Iris pigment epithelial cell (primary cell): ENCODE results near the gene PDCL3.

Experiments used
- DNase-seq: peaks from one replicate; pipeline ENCODE4 v3.0.0-alpha.2; 2011; ENCODE audit warnings: low read depth

The PDCL3 gene

GRCh38 chr2:100560216-100560830 lies 2.5 kb upstream of the PDCL3 start:
- DNase-seq, result no peak

- no peak for DNase-seq
Observed at GRCh38 chr2:100561191-100561590, 1.6 kb upstream of the PDCL3 start.

DNA sequence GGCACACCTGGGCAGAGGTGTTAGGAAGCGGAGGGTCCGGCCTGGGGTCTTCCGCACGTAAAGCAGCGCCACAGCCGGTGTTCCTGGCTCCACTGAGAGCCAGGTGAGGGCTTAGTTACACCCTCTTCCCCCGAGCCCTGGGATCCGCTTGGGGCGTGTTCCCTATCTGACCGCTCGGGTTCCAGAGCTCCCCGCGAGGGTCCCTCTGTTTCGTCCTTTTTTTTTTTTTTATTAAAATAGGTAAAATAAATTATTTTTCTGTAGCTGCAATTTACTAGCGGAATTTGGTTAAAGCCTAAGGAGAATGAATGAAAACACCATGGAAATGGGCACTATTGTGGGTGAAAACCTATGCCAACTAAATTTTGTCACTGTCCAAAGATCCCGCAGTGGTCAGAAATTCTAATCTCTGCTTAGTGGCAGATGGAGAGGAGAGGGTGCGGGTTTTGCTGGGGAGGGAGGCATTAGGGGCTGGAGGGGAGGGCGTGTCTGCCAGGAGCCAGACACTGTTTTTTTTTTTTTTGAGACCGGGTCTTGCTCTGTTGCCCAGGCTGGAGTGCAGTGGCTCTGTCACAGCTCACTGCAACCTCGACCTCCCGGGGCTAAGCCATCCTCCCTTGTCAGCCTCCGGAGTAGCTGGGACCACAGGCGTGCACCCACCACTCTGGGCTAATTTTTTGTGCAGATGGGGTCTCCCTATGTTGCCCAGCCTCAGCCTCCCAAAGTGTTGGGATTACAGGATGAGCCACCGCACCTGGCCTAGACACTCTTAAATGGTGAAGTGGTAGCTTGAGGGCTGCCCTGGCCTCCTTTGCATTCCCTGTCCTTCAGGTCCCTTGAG lies 834 bp downstream of the PDCL3 start:
- DNase-seq, result no peak

- DNase-seq, result no peak
Observed at GRCh38 chr2:100568989-100569388, 6.2 kb downstream of the PDCL3 start.

DNA sequence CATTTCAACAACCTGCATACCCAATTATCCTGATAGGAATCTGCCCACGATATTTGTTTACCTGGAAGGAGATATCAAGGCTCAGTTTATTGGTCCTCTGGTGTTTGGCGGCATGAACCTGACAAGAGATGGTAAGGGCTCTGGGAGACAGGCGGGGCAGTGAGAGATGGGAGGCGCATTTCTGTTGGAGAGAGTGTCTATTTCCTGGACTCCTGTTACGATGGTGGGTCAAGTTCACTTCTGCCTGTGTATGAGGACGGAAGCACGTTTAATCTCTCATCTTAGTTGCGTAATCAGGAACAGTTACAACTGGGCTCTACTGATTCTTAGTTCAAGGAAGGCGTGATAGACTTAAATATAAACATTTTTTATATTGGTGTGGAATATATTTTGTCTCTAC lies 8.9 kb downstream of the PDCL3 start:
- peak; percentile 79 for DNase-seq

GRCh38 chr2:100577777-100578176 lies 15.0 kb downstream of the PDCL3 start:
- no peak for DNase-seq

GRCh38 chr2:100580367-100581276 lies 17.8 kb downstream of the PDCL3 start:
- DNase-seq, result no peak

DNA sequence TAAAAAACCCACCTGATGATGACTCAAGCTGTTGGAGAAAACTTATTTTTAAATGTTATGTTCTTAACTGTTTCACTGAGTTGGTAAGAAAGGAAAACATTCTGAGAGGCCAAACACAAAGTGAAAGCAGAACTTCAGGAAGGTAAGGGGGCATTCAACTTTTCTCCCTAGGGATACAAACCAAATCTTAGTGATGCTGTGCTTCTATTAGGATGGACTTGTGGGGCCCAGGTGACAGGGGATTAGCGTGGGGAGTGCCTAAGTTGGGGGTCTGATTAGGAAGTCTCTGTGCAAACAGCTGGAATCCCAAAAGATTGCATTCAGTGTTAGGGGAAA lies 18.5 kb downstream of the PDCL3 start:
- no peak for DNase-seq

GRCh38 chr2:100584816-100585215 lies 22.0 kb downstream of the PDCL3 start:
- no peak for DNase-seq

DNA sequence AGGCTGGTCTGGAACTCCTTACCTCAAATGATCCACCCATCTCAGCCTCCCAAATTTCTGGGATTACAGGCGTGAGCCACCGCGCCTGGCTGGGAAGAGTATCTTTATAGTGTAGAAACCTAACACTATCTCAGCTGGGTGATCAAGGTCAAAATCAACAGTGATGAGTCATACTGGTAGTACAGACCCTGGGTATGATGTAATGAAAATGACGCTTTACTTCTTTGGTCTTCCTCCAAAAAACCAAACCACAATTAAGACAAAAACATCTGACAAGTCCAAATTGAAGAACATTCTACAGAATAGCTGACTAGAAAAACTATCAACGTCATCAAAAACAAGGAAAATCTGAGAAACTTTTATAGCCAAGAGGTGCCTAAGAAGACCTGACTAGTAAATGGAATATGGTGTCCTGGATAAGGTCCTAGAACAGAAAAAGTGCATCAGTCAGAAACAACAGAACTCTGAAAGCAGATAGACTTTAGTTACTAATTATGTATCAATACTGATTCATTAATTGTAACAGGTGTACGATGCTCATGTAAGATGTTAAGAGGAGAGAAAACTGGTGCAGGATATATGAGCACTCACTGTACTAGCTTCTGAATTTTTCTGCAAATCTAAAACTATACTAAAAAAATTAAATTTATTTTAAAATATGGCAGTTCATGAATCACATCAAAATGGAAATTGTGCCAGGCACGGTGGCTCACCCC lies 25.4 kb downstream of the PDCL3 start:
- DNase-seq, result peak; percentile 92

GRCh38 chr2:100589527-100589926 lies 26.7 kb downstream of the PDCL3 start:
- no peak for DNase-seq

GRCh38 chr2:100592226-100592625 lies 29.4 kb downstream of the PDCL3 start:
- DNase-seq, result peak; percentile 54

GRCh38 chr2:100596465-100596864 lies 33.7 kb downstream of the PDCL3 start:
- no peak for DNase-seq

GRCh38 chr2:100599566-100599965 lies 36.8 kb downstream of the PDCL3 start:
- no peak for DNase-seq

- DNase-seq, result no peak
Observed at GRCh38 chr2:100601661-100602060, 38.9 kb downstream of the PDCL3 start.

DNA sequence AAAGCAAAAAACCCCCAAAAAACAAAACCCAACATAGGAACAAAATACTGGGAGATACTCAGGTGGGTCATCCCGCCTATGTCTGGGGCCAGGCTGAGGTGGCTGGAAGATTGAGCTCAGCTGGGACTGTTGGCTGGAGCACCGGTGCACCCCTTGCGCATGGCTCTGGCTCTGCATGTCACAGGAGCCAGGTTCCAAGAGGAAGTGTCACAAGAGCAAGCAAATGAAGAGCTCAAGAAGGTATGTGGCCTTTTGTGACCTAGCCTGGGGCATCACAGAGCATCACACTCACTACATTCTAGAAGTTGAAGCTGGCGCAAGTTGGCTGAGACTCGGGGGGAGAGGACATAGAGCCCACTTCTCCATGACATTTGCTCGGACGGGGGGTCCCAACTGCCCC lies 40.6 kb downstream of the PDCL3 start:
- DNase-seq, result no peak

GRCh38 chr2:100603948-100604633 lies 41.3 kb downstream of the PDCL3 start:
- peak; percentile 30 for DNase-seq

- DNase-seq, result no peak
Observed at GRCh38 chr2:100606332-100606725, 43.5 kb downstream of the PDCL3 start.

GRCh38 chr2:100606726-100607343 lies 44.0 kb downstream of the PDCL3 start:
- peak; percentile 38 for DNase-seq

- DNase-seq, result peak; percentile 57
Observed at GRCh38 chr2:100610381-100610831, 47.6 kb downstream of the PDCL3 start.
